Uterus (tissue), 4 donors: ENCODE data around the gene BCKDHB. TPM values are rescaled to one million over a fixed set of nuclear protein-coding genes. Genes with fewer than 3 reads are reported as not detected.

ENCODE experiments used
- DNase-seq, 2 donors: peaks; one replicate each; pipeline ENCODE4 v3.0.0-alpha.2; 2019 to 2020
- H3K27ac ChIP-seq, 2 donors: fragments of 200-600 bp; sonication (generic); 1 replicate in 1 of 2; 2 replicates in 1 of 2; pipeline ENCODE4 v1.5.1; 2016 to 2018
- H3K27me3 ChIP-seq, 2 donors: fragments of 200-600 bp; sonication (generic); one replicate each; pipeline ENCODE4 v1.5.1; 2018 to 2019; ENCODE audit warnings: control low read depth in 1 of 2
- H3K36me3 ChIP-seq, 2 donors: fragments of 200-600 bp; sonication (generic); one replicate each; pipeline ENCODE4 v1.5.1; 2019; ENCODE audit warnings: control low read depth in 1 of 2
- H3K4me1 ChIP-seq, 2 donors: fragments of 200-600 bp; sonication (generic); one replicate each; pipeline ENCODE4 v1.5.1; 2018 to 2019; ENCODE audit warnings: control low read depth in 1 of 2
- H3K4me3 ChIP-seq, 2 donors: fragments of 200-600 bp; sonication (generic); 1 replicate in 1 of 2; 2 replicates in 1 of 2; pipeline ENCODE4 v1.5.1; 2018 to 2019; ENCODE audit warnings: mild to moderate bottlenecking in 1 of 2
- H3K9me3 ChIP-seq, 2 donors: fragments of 200-600 bp; sonication (generic); one replicate each; pipeline ENCODE4 v1.5.1; 2019; ENCODE audit warnings: control low read depth in 1 of 2
- CTCF ChIP-seq, 4 experiments: fragments of 200-600 bp in 2 of 4; fragments of 450-650 bp in 2 of 4; sonication (generic) in 2 of 4; IDR thresholded peaks; one replicate each; pipeline ENCODE4 v1.5.1; 2016 to 2019; ENCODE audit warnings: antibody characterized with exemption in 4 of 4, mild to moderate bottlenecking in 2 of 4, moderate library complexity in 1 of 4
- POLR2A ChIP-seq, 2 donors: fragments of 450-650 bp; IDR thresholded peaks; one replicate each; pipeline ENCODE4 v1.6.1; 2016; ENCODE audit warnings: antibody characterized with exemption in 2 of 2, mild to moderate bottlenecking in 1 of 2, moderate library complexity in 1 of 2
- intact Hi-C: fragments of 100-400 bp; cut with DNase I; formaldehyde crosslinking; loops from one replicate; pipeline ENCODE4 v1.15.1; 2023; ENCODE audit warnings: low total_unique reads
- total RNA-seq, 4 donors: library from RNA; depleted of rRNA in 3 of 4; stranded (reverse); fragments of >200 nt in 3 of 4; gene quantifications; one replicate each; pipeline versions ENCODE4 v1.1.0 to v1.2.4, GENCODE V29; 2014 to 2023
- donor health status: DM: yes; HTN: yes; CAD: no.

The BCKDHB gene
- total RNA-seq, 4 donors from 2014 or later = 7.2 to 35.5 (median 13.2) TPM

- H3K27me3 ChIP-seq = no peaks in the 10 kb centered on the region
- no peaks in the 10 kb centered on the region for H3K36me3 ChIP-seq
- DNase-seq = no peak
- intact Hi-C loops = loop anchor here (2.0 kb wide), 1 partner anchor 21 kb away; no protein-coding TSS in a partner anchor
- H3K4me1 ChIP-seq = no peaks in the 10 kb centered on the region
- H3K9me3 ChIP-seq = no peaks in the 10 kb centered on the region
- no peak overlapping the region for H3K27ac ChIP-seq
- no peak overlapping the region for H3K4me3 ChIP-seq
- TF ChIP-seq POLR2A (IDR thresholded peaks at IDR 0.05) = no peak
- no peak for TF ChIP-seq CTCF (IDR thresholded peaks at IDR 0.05)
These were observed 233.8 kb downstream of the BCKDHB start for GRCh38 chr6:80340280-80340679.

GRCh38 chr6:80340686-80341085 lies 234.2 kb downstream of the BCKDHB start:
- no peaks in the 10 kb centered on the region for H3K27me3 ChIP-seq
- no peak overlapping the region for H3K4me3 ChIP-seq
- intact Hi-C loops = loop anchor here (2.0 kb wide), 1 partner anchor 20 kb away; no protein-coding TSS in a partner anchor
- no peaks in the 10 kb centered on the region for H3K9me3 ChIP-seq
- H3K4me1 ChIP-seq = no peaks in the 10 kb centered on the region
- DNase-seq = no peak
- no peak for TF ChIP-seq POLR2A (IDR thresholded peaks at IDR 0.05)
- TF ChIP-seq CTCF (IDR thresholded peaks at IDR 0.05) = no peak
- H3K36me3 ChIP-seq = no peaks in the 10 kb centered on the region
- H3K27ac ChIP-seq = no peak overlapping the region

GRCh38 chr6:80341330-80341729 lies 234.9 kb downstream of the BCKDHB start:
- TF ChIP-seq CTCF (IDR thresholded peaks at IDR 0.05) = no peak
- TF ChIP-seq POLR2A (IDR thresholded peaks at IDR 0.05) = no peak
- intact Hi-C loops = loop anchor here (2.0 kb wide), 1 partner anchor 19 kb away; no protein-coding TSS in a partner anchor
- Histone ChIP-seq H3K4me3 (no peak overlapping the region), H3K27ac (no peak overlapping the region), H3K4me1 (no peaks in the 10 kb centered on the region), H3K36me3 (no peaks in the 10 kb centered on the region), H3K9me3 (no peaks in the 10 kb centered on the region), H3K27me3 (no peaks in the 10 kb centered on the region)
- DNase-seq = no peak

GRCh38 chr6:80343511-80343910 lies 237.0 kb downstream of the BCKDHB start:
- H3K4me1 ChIP-seq = no peaks in the 10 kb centered on the region
- no peaks in the 10 kb centered on the region for H3K27me3 ChIP-seq
- no peaks in the 10 kb centered on the region for H3K36me3 ChIP-seq
- no peak overlapping the region for H3K27ac ChIP-seq
- no peak for TF ChIP-seq POLR2A (IDR thresholded peaks at IDR 0.05)
- TF ChIP-seq CTCF (IDR thresholded peaks at IDR 0.05) = no peak
- intact Hi-C loops = no loop called here
- no peak for DNase-seq
- no peaks in the 10 kb centered on the region for H3K9me3 ChIP-seq
- H3K4me3 ChIP-seq = no peak overlapping the region

GRCh38 chr6:80347101-80347500 lies 240.6 kb downstream of the BCKDHB start:
- H3K27ac ChIP-seq = no peak overlapping the region
- no peaks in the 10 kb centered on the region for H3K9me3 ChIP-seq
- intact Hi-C loops = no loop called here
- no peak for TF ChIP-seq POLR2A (IDR thresholded peaks at IDR 0.05)
- TF ChIP-seq CTCF (IDR thresholded peaks at IDR 0.05) = no peak
- H3K4me1 ChIP-seq = no peaks in the 10 kb centered on the region
- no peaks in the 10 kb centered on the region for H3K36me3 ChIP-seq
- DNase-seq = no peak
- no peaks in the 10 kb centered on the region for H3K27me3 ChIP-seq
- H3K4me3 ChIP-seq = no peak overlapping the region
